Measurements from ENCODE around the gene CENPI.

The CENPI gene

GRCh38 chrX:101097546-101098453 is at the start of gene CENPI:
Gene CENPI, plus strand, starts transcription at chrX:101098204. Its CDS starts 2,867 bp downstream, at chrX:101101071.
- DNase-seq (ENCODE audit: low read depth, low spot score), result peak; percentile 99

GRCh38 chrX:101051153-101051548 is 46.9 kb upstream of the CENPI start:
- no peak for DNase-seq (ENCODE audit: low read depth, low spot score)

- peak; percentile 87 for DNase-seq (ENCODE audit: low read depth, low spot score)
Observed at GRCh38 chrX:101051549-101052302, 46.3 kb upstream of the CENPI start, which contains the start of gene TRMT2B. Gene TRMT2B, minus strand, starts transcription at chrX:101052111. Its CDS starts 9,822 bp downstream, at chrX:101042289.

GRCh38 chrX:101056551-101056950 is 41.5 kb upstream of the CENPI start:
- peak; percentile 45 for DNase-seq (ENCODE audit: low read depth, low spot score)

- no peak for DNase-seq (ENCODE audit: low read depth, low spot score)
Observed at GRCh38 chrX:101057093-101057714, 40.8 kb upstream of the CENPI start.

- no peak for DNase-seq (ENCODE audit: low read depth, low spot score)
Observed at GRCh38 chrX:101062176-101062575, 35.8 kb upstream of the CENPI start.

- DNase-seq (ENCODE audit: low read depth, low spot score), result no peak
Observed at GRCh38 chrX:101071582-101071981, 26.4 kb upstream of the CENPI start.

GRCh38 chrX:101078716-101079598 is 19.0 kb upstream of the CENPI start, which contains the start of gene TMEM35A:
Gene TMEM35A, plus strand, starts transcription at chrX:101078879. Its CDS starts 124 bp downstream, at chrX:101079003.
- DNase-seq (ENCODE audit: low read depth, low spot score), result peak; percentile 63

- peak; percentile 70 for DNase-seq (ENCODE audit: low read depth, low spot score)
Observed at GRCh38 chrX:101079736-101080270, 18.2 kb upstream of the CENPI start.

- no peak for DNase-seq (ENCODE audit: low read depth, low spot score)
Observed at GRCh38 chrX:101080326-101081124, 17.5 kb upstream of the CENPI start.

- no peak for DNase-seq (ENCODE audit: low read depth, low spot score)
Observed at GRCh38 chrX:101081231-101081630, 16.8 kb upstream of the CENPI start.

- DNase-seq (ENCODE audit: low read depth, low spot score), result no peak
Observed at GRCh38 chrX:101091817-101092216, 6.2 kb upstream of the CENPI start.

GRCh38 chrX:101108284-101108683 is 10.3 kb downstream of the CENPI start:
- DNase-seq (ENCODE audit: low read depth, low spot score), result no peak

- DNase-seq (ENCODE audit: low read depth, low spot score), result no peak
Observed at GRCh38 chrX:101117701-101118100, 19.7 kb downstream of the CENPI start.

GRCh38 chrX:101136235-101136634 is 38.2 kb downstream of the CENPI start:
- no peak for DNase-seq (ENCODE audit: low read depth, low spot score)

Measured in ELF-1 (cell line).